HepG2 (cell line): ENCODE measurements around the gene SLC17A9. TPM values are rescaled to one million over a fixed set of nuclear protein-coding genes. Genes with fewer than 3 reads are reported as not detected.
A peak's percentile ranks its signal among the peaks of the same experiment; 100 is the strongest.

Experiments
- ETV6 ChIP-seq: sonication (generic); formaldehyde crosslinking; conservative IDR thresholded peaks from 2 replicates; pipeline ENCODE4 v1.4.0; 2020; ENCODE audit warnings: missing genetic modification reagents
- FOSL1 ChIP-seq: sonication (generic); formaldehyde crosslinking; IDR thresholded peaks from 2 replicates; pipeline ENCODE4 v1.9.0; 2021; ENCODE audit warnings: missing genetic modification reagents, borderline replicate concordance
- HNRNPLL ChIP-seq: fragments of 200-400 bp; formaldehyde crosslinking; IDR thresholded peaks from 2 replicates; pipeline ENCODE4 v1.6.1; 2017; ENCODE audit warnings: mild to moderate bottlenecking, low read depth, low read length; ENCODE audit not compliant: poor library complexity, severe bottlenecking
- KDM2A ChIP-seq: sonication (generic); formaldehyde crosslinking; IDR thresholded peaks from 2 replicates; pipeline ENCODE4 v1.4.0; 2020; ENCODE audit warnings: low read depth, missing genetic modification reagents, borderline replicate concordance
- MED13 ChIP-seq: sonication (generic); formaldehyde crosslinking; IDR thresholded peaks from 2 replicates; pipeline ENCODE4 v1.5.0; 2020; ENCODE audit warnings: missing genetic modification reagents
- MIXL1 ChIP-seq: IDR thresholded peaks from 2 replicates; pipeline ENCODE4 v1.6.1; 2016
- PHF21A ChIP-seq: sonication (generic); formaldehyde crosslinking; IDR thresholded peaks from 2 replicates; pipeline ENCODE4 v1.5.0; 2020; ENCODE audit warnings: mild to moderate bottlenecking, missing genetic modification reagents
- RCOR2 ChIP-seq: IDR thresholded peaks from 2 replicates; pipeline ENCODE4 v1.6.1; 2016; ENCODE audit warnings: missing biosample characterization, missing genetic modification reagents
- REXO4 ChIP-seq: sonication (generic); formaldehyde crosslinking; IDR thresholded peaks from 2 replicates; pipeline ENCODE4 v1.8.0; 2022; ENCODE audit warnings: missing genetic modification reagents, mild to moderate bottlenecking, borderline replicate concordance
- RORA ChIP-seq: sonication (generic); formaldehyde crosslinking; IDR thresholded peaks from 2 replicates; pipeline ENCODE4 v1.5.0; 2020; ENCODE audit warnings: mild to moderate bottlenecking, missing genetic modification reagents, moderate library complexity
- SAFB2 ChIP-seq: sonication (generic); formaldehyde crosslinking; IDR thresholded peaks from 2 replicates; pipeline ENCODE4 v1.5.1; 2020; ENCODE audit warnings: missing genetic modification reagents, low read depth, mild to moderate bottlenecking, borderline replicate concordance
- SATB2 ChIP-seq: sonication (generic); formaldehyde crosslinking; IDR thresholded peaks from 2 replicates; pipeline ENCODE4 v1.5.0; 2020; ENCODE audit warnings: missing genetic modification reagents
- SP2 ChIP-seq: sonication (generic); formaldehyde crosslinking; IDR thresholded peaks from 2 replicates; pipeline ENCODE4 v1.5.1; 2020; ENCODE audit warnings: mild to moderate bottlenecking, missing genetic modification reagents
- SRF ChIP-seq: IDR thresholded peaks from 2 replicates; pipeline ENCODE4 v1.6.1; 2011; ENCODE audit warnings: mild to moderate bottlenecking, low read depth, low read length, moderate library complexity
- ZNF331 ChIP-seq: sonication (generic); formaldehyde crosslinking; IDR thresholded peaks from 2 replicates; pipeline ENCODE4 v1.4.0; 2020; ENCODE audit warnings: missing genetic modification reagents
- ZSCAN22 ChIP-seq: sonication (generic); formaldehyde crosslinking; IDR thresholded peaks from 2 replicates; pipeline ENCODE4 v1.4.0; 2020; ENCODE audit warnings: mild to moderate bottlenecking, missing genetic modification reagents
- polyA plus RNA-seq, 8 experiments: library from polyadenylated mRNA; depleted of rRNA in 3 of 8; stranded (reverse) in 7 of 8; unstranded in 1 of 8; fragments of >200 nt; fragmentation: Illumina TruSeq in 4 of 8; extraction: Trizol in 4 of 8; gene quantifications; 2 replicates each; pipeline versions ENCODE4 v1.2.1 to v1.2.3, GENCODE V29; 2011 to 2016; ENCODE audit warnings: low read depth in 4 of 8, missing spikeins in 1 of 8, mixed read lengths in 1 of 8; ENCODE audit not compliant: insufficient read depth in 1 of 8
- total RNA-seq, 5 experiments: library from RNA; depleted of rRNA; stranded (reverse); fragments of >200 nt; fragmentation: Illumina TruSeq; extraction: Trizol; gene quantifications; 2 replicates each; pipeline ENCODE4 v1.2.3, GENCODE V29; 2016; ENCODE audit warnings: low read depth in 1 of 5
- TF ChIP-seq, protein P1 (sequence below): sonication (generic); formaldehyde crosslinking; IDR thresholded peaks from 2 replicates; pipeline ENCODE4 v1.8.1; 2023; ENCODE audit warnings: missing genetic modification reagents, inconsistent platforms, borderline replicate concordance
- TF ChIP-seq, protein P2 (sequence below): IDR thresholded peaks from 2 replicates; pipeline ENCODE4 v1.6.1; 2016; ENCODE audit warnings: mild to moderate bottlenecking, missing biosample characterization, missing genetic modification reagents
- TF ChIP-seq, protein P3 (sequence below), 2 experiments: fragments of 450-650 bp in 1 of 2; sonication (generic) in 1 of 2; formaldehyde crosslinking in 1 of 2; IDR thresholded peaks; 2 replicates each; pipeline versions ENCODE4 v1.6.1 to v1.8.0; 2016 to 2022; ENCODE audit warnings: antibody characterized with exemption in 1 of 2, mild to moderate bottlenecking in 1 of 2, missing genetic modification reagents in 1 of 2

The SLC17A9 gene
- total and polyA plus RNA-seq, 2 of the 13 experiments (the other 11 are each of a cell fraction or from before 2014, with no cell fraction given) = 110 to 191 TPM

DNA sequence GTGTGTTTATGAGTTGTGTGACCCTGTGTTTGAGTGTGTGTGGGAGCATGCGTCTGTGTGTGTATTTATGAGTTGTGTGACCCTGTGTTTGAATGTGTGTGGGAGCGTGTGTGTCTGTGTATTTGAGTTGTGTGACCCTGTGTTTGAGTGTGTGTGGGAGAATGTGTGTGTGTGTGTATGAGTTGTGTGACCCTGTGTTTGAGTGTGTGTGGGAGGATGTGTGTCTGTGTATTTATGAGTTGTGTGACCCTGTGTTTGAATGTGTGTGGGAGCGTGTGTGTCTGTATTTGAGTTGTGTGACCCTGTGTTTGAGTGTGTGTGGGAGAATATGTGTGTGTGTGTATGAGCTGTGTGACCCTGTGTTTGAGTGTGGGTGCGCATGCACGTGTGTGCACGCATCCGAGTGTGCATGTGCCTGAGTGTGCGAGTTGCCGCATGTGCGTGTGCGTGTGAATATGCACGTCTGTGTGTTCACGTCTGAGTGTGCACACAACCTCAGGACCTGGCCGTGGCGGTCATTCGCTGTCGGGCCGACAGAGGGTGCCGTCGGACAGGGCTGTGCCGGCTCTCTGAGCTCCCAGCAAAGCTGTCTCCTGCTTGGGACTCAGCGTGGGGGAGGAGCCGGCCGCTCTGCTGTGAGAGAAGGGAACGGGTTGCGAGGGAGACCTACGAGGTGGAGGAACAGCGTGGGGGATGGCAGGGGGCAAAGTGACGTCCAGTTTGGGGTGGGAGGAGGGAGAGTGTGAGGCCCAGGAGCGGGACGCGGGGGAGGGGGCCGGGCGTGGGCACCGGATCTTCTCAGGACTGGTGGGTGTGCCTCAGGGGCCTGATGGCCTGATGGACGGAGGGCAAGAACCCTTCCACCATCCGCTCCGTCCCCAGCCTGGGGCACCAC, 19.7 kb downstream of the SLC17A9 start (continued):
- TF ChIP-seq SAFB2 (CRISPR knock-in tag) (peak; percentile 67), ZSCAN22 (no peak), SATB2 (CRISPR knock-in tag) (no peak), ETV6 (CRISPR knock-in tag) (peak; percentile 60; the same call in 1 of the 2 replicates), ZNF331 (peak; percentile 62; the same call in 1 of the 2 replicates), RORA (no peak), MIXL1 (peak; percentile 52; the same call in 1 of the 2 replicates), PHF21A (CRISPR knock-in tag) (no peak), FOSL1 (CRISPR knock-in tag) (no peak), MED13 (CRISPR knock-in tag) (no peak), SP2 (CRISPR knock-in tag) (no peak), KDM2A (CRISPR knock-in tag) (peak; percentile 97), HNRNPLL (peak; percentile 67), SRF (no peak), RCOR2 (CRISPR knock-in tag) (no peak), REXO4 (CRISPR knock-in tag) (no peak)
- TF ChIP-seq, protein P1, sequence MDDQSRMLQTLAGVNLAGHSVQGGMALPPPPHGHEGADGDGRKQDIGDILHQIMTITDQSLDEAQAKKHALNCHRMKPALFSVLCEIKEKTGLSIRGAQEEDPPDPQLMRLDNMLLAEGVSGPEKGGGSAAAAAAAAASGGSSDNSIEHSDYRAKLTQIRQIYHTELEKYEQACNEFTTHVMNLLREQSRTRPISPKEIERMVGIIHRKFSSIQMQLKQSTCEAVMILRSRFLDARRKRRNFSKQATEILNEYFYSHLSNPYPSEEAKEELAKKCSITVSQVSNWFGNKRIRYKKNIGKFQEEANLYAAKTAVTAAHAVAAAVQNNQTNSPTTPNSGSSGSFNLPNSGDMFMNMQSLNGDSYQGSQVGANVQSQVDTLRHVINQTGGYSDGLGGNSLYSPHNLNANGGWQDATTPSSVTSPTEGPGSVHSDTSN = no peak
- TF ChIP-seq, protein P2, sequence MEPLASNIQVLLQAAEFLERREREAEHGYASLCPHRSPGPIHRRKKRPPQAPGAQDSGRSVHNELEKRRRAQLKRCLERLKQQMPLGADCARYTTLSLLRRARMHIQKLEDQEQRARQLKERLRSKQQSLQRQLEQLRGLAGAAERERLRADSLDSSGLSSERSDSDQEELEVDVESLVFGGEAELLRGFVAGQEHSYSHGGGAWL = no peak; the same call in 1 of the 2 replicates
- TF ChIP-seq, protein P3, sequence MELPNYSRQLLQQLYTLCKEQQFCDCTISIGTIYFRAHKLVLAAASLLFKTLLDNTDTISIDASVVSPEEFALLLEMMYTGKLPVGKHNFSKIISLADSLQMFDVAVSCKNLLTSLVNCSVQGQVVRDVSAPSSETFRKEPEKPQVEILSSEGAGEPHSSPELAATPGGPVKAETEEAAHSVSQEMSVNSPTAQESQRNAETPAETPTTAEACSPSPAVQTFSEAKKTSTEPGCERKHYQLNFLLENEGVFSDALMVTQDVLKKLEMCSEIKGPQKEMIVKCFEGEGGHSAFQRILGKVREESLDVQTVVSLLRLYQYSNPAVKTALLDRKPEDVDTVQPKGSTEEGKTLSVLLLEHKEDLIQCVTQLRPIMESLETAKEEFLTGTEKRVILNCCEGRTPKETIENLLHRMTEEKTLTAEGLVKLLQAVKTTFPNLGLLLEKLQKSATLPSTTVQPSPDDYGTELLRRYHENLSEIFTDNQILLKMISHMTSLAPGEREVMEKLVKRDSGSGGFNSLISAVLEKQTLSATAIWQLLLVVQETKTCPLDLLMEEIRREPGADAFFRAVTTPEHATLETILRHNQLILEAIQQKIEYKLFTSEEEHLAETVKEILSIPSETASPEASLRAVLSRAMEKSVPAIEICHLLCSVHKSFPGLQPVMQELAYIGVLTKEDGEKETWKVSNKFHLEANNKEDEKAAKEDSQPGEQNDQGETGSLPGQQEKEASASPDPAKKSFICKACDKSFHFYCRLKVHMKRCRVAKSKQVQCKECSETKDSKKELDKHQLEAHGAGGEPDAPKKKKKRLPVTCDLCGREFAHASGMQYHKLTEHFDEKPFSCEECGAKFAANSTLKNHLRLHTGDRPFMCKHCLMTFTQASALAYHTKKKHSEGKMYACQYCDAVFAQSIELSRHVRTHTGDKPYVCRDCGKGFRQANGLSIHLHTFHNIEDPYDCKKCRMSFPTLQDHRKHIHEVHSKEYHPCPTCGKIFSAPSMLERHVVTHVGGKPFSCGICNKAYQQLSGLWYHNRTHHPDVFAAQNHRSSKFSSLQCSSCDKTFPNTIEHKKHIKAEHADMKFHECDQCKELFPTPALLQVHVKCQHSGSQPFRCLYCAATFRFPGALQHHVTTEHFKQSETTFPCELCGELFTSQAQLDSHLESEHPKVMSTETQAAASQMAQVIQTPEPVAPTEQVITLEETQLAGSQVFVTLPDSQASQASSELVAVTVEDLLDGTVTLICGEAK (IDR thresholded peaks at IDR 0.05) = no peak
- TF ChIP-seq, protein P3 (CRISPR knock-in tag; IDR thresholded peaks at IDR 0.05) = no peak
